SK-N-SH (cell line): ENCODE results near the gene ASIC2. TPM values are rescaled to one million over a fixed set of nuclear protein-coding genes. Genes with fewer than 3 reads are reported as not detected.

Experiments
- CTCF ChIA-PET: fragments of 300-600, 350-600 bp; formaldehyde crosslinking; extraction: SDS; loops from one replicate; lab custom pipeline; 2021; lab: Yijun Ruan, JAX
- POLR2A ChIA-PET: fragments of 350-600 bp; sonication (Branson Sonifier 250); formaldehyde crosslinking; extraction: SDS; loops from one replicate; lab custom pipeline; 2020; ENCODE audit warnings: antibody characterized with exemption, inconsistent platforms; lab: Yijun Ruan, JAX
- DNase-seq: peaks from one replicate; pipeline ENCODE4 v3.0.0; 2012
- H2AFZ ChIP-seq: fragments of 200-600 bp; sonication (generic); 2 replicates; pipeline ENCODE4 v1.8.1; 2016; ENCODE audit warnings: antibody characterized with exemption, mild to moderate bottlenecking, low read depth
- H3F3A ChIP-seq: fragments of 200-600 bp; sonication (generic); replicated peaks from 2 replicates; pipeline ENCODE3; 2016; ENCODE audit warnings: antibody characterized with exemption, mild to moderate bottlenecking; ENCODE audit not compliant: insufficient read depth
- H3K27ac ChIP-seq, 2 experiments: fragments of 200-500 bp in 1 of 2; fragments of 200-600 bp in 1 of 2; sonication (Bioruptor generic) in 1 of 2; sonication (generic), shearing (Covaris generic) in 1 of 2; 2 replicates each; pipeline versions ENCODE4 v1.5.1 to v1.6.1; 2014 to 2016; ENCODE audit warnings: low read depth in 2 of 2, inconsistent platforms in 1 of 2, low read length in 1 of 2, mild to moderate bottlenecking in 1 of 2, mixed read lengths in 1 of 2
- H3K27me3 ChIP-seq: fragments of 200-600 bp; sonication (generic), shearing (Covaris generic); 2 replicates; pipeline ENCODE4 v1.6.1; 2016; ENCODE audit warnings: mixed run types; ENCODE audit not compliant: insufficient read depth
- H3K36me3 ChIP-seq, 2 experiments: fragments of 200-500 bp in 1 of 2; fragments of 200-600 bp in 1 of 2; sonication (Bioruptor generic) in 1 of 2; sonication (generic) in 1 of 2; replicated peaks in 1 of 2; 2 replicates each; pipeline versions ENCODE3 to v1.5.1; 2014 to 2016; ENCODE audit warnings: low read length in 1 of 2, mild to moderate bottlenecking in 1 of 2; ENCODE audit not compliant: insufficient read depth in 2 of 2, control insufficient read depth in 1 of 2
- H3K4me1 ChIP-seq, 2 experiments: fragments of 200-500 bp in 1 of 2; fragments of 200-600 bp in 1 of 2; sonication (Bioruptor generic) in 1 of 2; sonication (generic), shearing (Covaris generic) in 1 of 2; 2 replicates each; pipeline versions ENCODE4 v1.5.1 to v1.6.1; 2014 to 2016; ENCODE audit warnings: low read depth in 1 of 2, low read length in 1 of 2, mixed run types in 1 of 2; ENCODE audit not compliant: insufficient read depth in 2 of 2, control insufficient read depth in 1 of 2
- H3K4me2 ChIP-seq: fragments of 200-600 bp; sonication (generic), shearing (Covaris generic); 2 replicates; pipeline ENCODE4 v1.6.1; 2017; ENCODE audit warnings: mixed run types
- H3K4me3 ChIP-seq, 2 experiments: fragments of 200-500 bp in 1 of 2; fragments of 200-600 bp in 1 of 2; sonication (Bioruptor generic) in 1 of 2; sonication (generic), shearing (Covaris generic) in 1 of 2; 2 replicates each; pipeline versions ENCODE4 v1.5.1 to v1.8.1; 2014 to 2016; ENCODE audit warnings: low read depth in 2 of 2, inconsistent platforms in 1 of 2, low read length in 1 of 2, mild to moderate bottlenecking in 1 of 2, mixed read lengths in 1 of 2, moderate library complexity in 1 of 2
- H3K79me2 ChIP-seq: fragments of 200-600 bp; sonication (generic); 2 replicates; pipeline ENCODE4 v1.8.1; 2017; ENCODE audit warnings: mild to moderate bottlenecking; ENCODE audit not compliant: insufficient read depth
- H3K9ac ChIP-seq: fragments of 200-600 bp; sonication (generic); 2 replicates; pipeline ENCODE4 v1.6.1; 2017; ENCODE audit warnings: mixed run types
- H3K9me2 ChIP-seq: fragments of 200-600 bp; sonication (generic); 2 replicates; pipeline ENCODE4 v1.6.1; 2017; ENCODE audit warnings: mixed run types
- H3K9me3 ChIP-seq: fragments of 200-600 bp; sonication (generic); 2 replicates; pipeline ENCODE4 v1.6.1; 2017; ENCODE audit warnings: mixed run types, mild to moderate bottlenecking, moderate library complexity
- H4K20me1 ChIP-seq: fragments of 200-600 bp; sonication (generic); 2 replicates; pipeline ENCODE4 v1.6.1; 2017; ENCODE audit warnings: mild to moderate bottlenecking, mixed run types; ENCODE audit not compliant: insufficient read depth
- ELF1 ChIP-seq: IDR thresholded peaks from 2 replicates; pipeline ENCODE4 v1.4.0; 2012
- EP300 ChIP-seq, 2 experiments: IDR thresholded peaks; 2 replicates each; pipeline versions ENCODE4 v1.4.0 to v1.6.1; 2012; ENCODE audit warnings: borderline replicate concordance in 1 of 2, low read depth in 1 of 2, low read length in 1 of 2
- EZH2phosphoT487 ChIP-seq: fragments of 200-600 bp; sonication (generic); IDR thresholded peaks from 2 replicates; pipeline ENCODE4 v1.6.1; 2017; ENCODE audit warnings: low read depth, mixed run types, mild to moderate bottlenecking, antibody characterized with exemption, moderate library complexity, borderline replicate concordance
- FOSL2 ChIP-seq: IDR thresholded peaks from 2 replicates; pipeline ENCODE4 v1.4.0; 2012; ENCODE audit warnings: low read depth, mild to moderate bottlenecking, moderate library complexity, borderline replicate concordance
- FOXJ3 ChIP-seq: sonication (generic); formaldehyde crosslinking; IDR thresholded peaks from 2 replicates; pipeline ENCODE4 v1.5.1; 2020; ENCODE audit warnings: mild to moderate bottlenecking, missing genetic modification reagents
- GATA2 ChIP-seq: sonication (generic); formaldehyde crosslinking; IDR thresholded peaks from 2 replicates; pipeline ENCODE4 v1.5.0; 2020; ENCODE audit warnings: mild to moderate bottlenecking, missing genetic modification reagents
- IRF3 ChIP-seq: fragments of 150-350 bp; IDR thresholded peaks from 2 replicates; pipeline ENCODE4 v1.6.1; 2016; ENCODE audit warnings: mild to moderate bottlenecking, low read depth, low read length
- JUND ChIP-seq: IDR thresholded peaks from 2 replicates; pipeline ENCODE4 v1.4.0; 2012
- MAX ChIP-seq: IDR thresholded peaks from 2 replicates; pipeline ENCODE4 v1.4.0; 2012; ENCODE audit warnings: low read depth
- MEF2A ChIP-seq: IDR thresholded peaks from 2 replicates; pipeline ENCODE4 v1.4.0; 2012; ENCODE audit warnings: low read depth, borderline replicate concordance
- MXI1 ChIP-seq: IDR thresholded peaks from 2 replicates; pipeline ENCODE4 v1.6.1; 2012; ENCODE audit warnings: mild to moderate bottlenecking, low read depth, low read length, improper control_type of control experiment
- NFIC ChIP-seq: IDR thresholded peaks from 2 replicates; pipeline ENCODE4 v1.4.0; 2012; ENCODE audit warnings: borderline replicate concordance
- PBX3 ChIP-seq: IDR thresholded peaks from 2 replicates; pipeline ENCODE4; 2012
- RFX5 ChIP-seq: IDR thresholded peaks from 2 replicates; pipeline ENCODE4 v1.6.1; 2012; ENCODE audit warnings: mild to moderate bottlenecking, improper control_type of control experiment, low read length
- SIN3A ChIP-seq: IDR thresholded peaks from 2 replicates; pipeline ENCODE4 v1.6.1; 2012; ENCODE audit warnings: low read depth, mild to moderate bottlenecking, low read length, moderate library complexity, borderline replicate concordance
- USF1 ChIP-seq: IDR thresholded peaks from 2 replicates; pipeline ENCODE4 v1.4.0; 2012; ENCODE audit warnings: low read depth, borderline replicate concordance
- YY1 ChIP-seq: IDR thresholded peaks from 2 replicates; pipeline ENCODE4 v1.4.0; 2012; ENCODE audit warnings: low read depth, mild to moderate bottlenecking
- ZBTB33 ChIP-seq: IDR thresholded peaks from 2 replicates; pipeline ENCODE4 v1.4.0; 2012; ENCODE audit warnings: low read depth, borderline replicate concordance
- WGBS: methylation state at CpG from one replicate; pipeline ENCODE4 v1.1.6; 2017; ENCODE audit warnings: low lambda C conversion rate; 5-methylcytosine and 5-hydroxymethylcytosine counted together
- polyA plus RNA-seq, 3 experiments: library from polyadenylated mRNA; depleted of rRNA; stranded (reverse); fragments of >200 nt; gene quantifications; 2 replicates each; pipeline ENCODE4 v1.2.3, GENCODE V29; 2012

Gene ASIC2
- polyA plus RNA-seq, 1 of the 3 experiments (the other 2 are of a cell fraction) = 0.08 TPM

- WGBS = 48% methylated on average over 4 of the region's 4 CpGs
- Histone ChIP-seq H3K9ac (no peak overlapping the region), H3K4me1 (peaks cover 0 to 9% of the 10 kb centered on the region in 2 experiments; a peak in 1 of 4 replicates), H4K20me1 (no peaks in the 10 kb centered on the region), H2AFZ (no peak overlapping the region), H3K9me3 (no peaks in the 10 kb centered on the region), H3K27me3 (peaks cover 6% of the 10 kb centered on the region; the same call in 1 of the 2 replicates), H3K9me2 (no peaks in the 10 kb centered on the region), H3K27ac (no peak overlapping the region), H3F3A (no peaks in the 10 kb centered on the region), H3K79me2 (no peaks in the 10 kb centered on the region), H3K36me3 (no peaks in the 10 kb centered on the region), H3K4me3 (no peak overlapping the region), H3K4me2 (no peak overlapping the region)
- ChIA-PET POLR2A (no interaction called here), CTCF (no interaction called here)
- TF ChIP-seq PBX3 (no peak), ZBTB33 (no peak), USF1 (no peak), FOSL2 (no peak), EZH2phosphoT487 (no peak), MXI1 (no peak), NFIC (no peak), MAX (no peak), EP300 (IDR thresholded peaks at IDR 0.05; ENCODE audit: borderline replicate concordance in 1 of 2, low read depth in 1 of 2, low read length in 1 of 2) (no peak)
- DNase-seq = no peak
Measured at GRCh38 chr17:33207231-33207630, 85.9 kb downstream of the ASIC2 start.

GRCh38 chr17:33205552-33205951 lies 87.5 kb downstream of the ASIC2 start:
- H4K20me1 ChIP-seq = no peaks in the 10 kb centered on the region
- peaks cover 0 to 8% of the 10 kb centered on the region in 2 experiments; a peak in 1 of 4 replicates for H3K4me1 ChIP-seq
- H3K9ac ChIP-seq = no peak overlapping the region
- no peak overlapping the region for H2AFZ ChIP-seq
- no peak overlapping the region for H3K4me3 ChIP-seq
- peaks cover 6% of the 10 kb centered on the region; the same call in 1 of the 2 replicates for H3K27me3 ChIP-seq
- H3K9me2 ChIP-seq = no peaks in the 10 kb centered on the region
- no peak overlapping the region for H3K27ac ChIP-seq
- H3K4me2 ChIP-seq = no peak overlapping the region
- POLR2A ChIA-PET = no interaction called here
- no peaks in the 10 kb centered on the region for H3K36me3 ChIP-seq
- DNase-seq = no peak
- CTCF ChIA-PET = interaction anchor here (0.8 kb wide), 1 partner anchor 9 kb away, joined by 3 read pairs; no protein-coding TSS in a partner anchor
- no peaks in the 10 kb centered on the region for H3K9me3 ChIP-seq
- no peaks in the 10 kb centered on the region for H3F3A ChIP-seq
- WGBS = 64% methylated on average over 8 of the region's 8 CpGs
- no peaks in the 10 kb centered on the region for H3K79me2 ChIP-seq
- TF ChIP-seq IRF3 (no peak), USF1 (no peak), JUND (no peak), ELF1 (no peak), SIN3A (no peak), EZH2phosphoT487 (no peak), MXI1 (no peak), FOXJ3 (no peak), NFIC (no peak), YY1 (no peak), RFX5 (no peak), MEF2A (no peak), FOSL2 (no peak), ZBTB33 (no peak), GATA2 (no peak)
